Spleen (tissue), 11 donors: ENCODE data around the gene SSPN. TPM values are rescaled to one million over a fixed set of nuclear protein-coding genes. Genes with fewer than 3 reads are reported as not detected.

ENCODE experiments used
- DNase-seq: peaks from one replicate; pipeline ENCODE4 v3.0.0-alpha.2; 2020
- H3K27ac ChIP-seq, 8 donors: fragments of 200-600 bp; sonication (generic) in 7 of 8; 1 replicate in 4 of 8; 2 replicates in 4 of 8; pipeline versions ENCODE4 v1.5.0 to v1.8.0; 2016 to 2021; ENCODE audit warnings: inconsistent platforms in 4 of 8, mild to moderate bottlenecking in 4 of 8, moderate library complexity in 1 of 8
- H3K27me3 ChIP-seq, 7 donors: fragments of 200-600 bp; sonication (generic) in 6 of 7; replicated peaks in 1 of 7; 1 replicate in 4 of 7; 2 replicates in 3 of 7; pipeline versions ENCODE4 v1.5.0 to v1.8.0; 2016 to 2021; ENCODE audit warnings: inconsistent platforms in 3 of 7, mild to moderate bottlenecking in 1 of 7
- H3K36me3 ChIP-seq, 6 donors: fragments of 200-600 bp; sonication (generic) in 5 of 6; 1 replicate in 4 of 6; 2 replicates in 2 of 6; pipeline versions ENCODE4 v1.5.0 to v1.8.0; 2016 to 2021; ENCODE audit warnings: inconsistent platforms in 2 of 6
- H3K4me1 ChIP-seq, 6 donors: fragments of 200-600 bp; sonication (generic) in 5 of 6; 1 replicate in 3 of 6; 2 replicates in 3 of 6; pipeline versions ENCODE4 v1.5.0 to v1.8.0; 2016 to 2021; ENCODE audit warnings: inconsistent platforms in 3 of 6
- H3K4me3 ChIP-seq, 8 donors: fragments of 200-600 bp; sonication (generic) in 7 of 8; 1 replicate in 4 of 8; 2 replicates in 4 of 8; pipeline versions ENCODE4 v1.5.0 to v1.8.0; 2016 to 2021; ENCODE audit warnings: inconsistent platforms in 4 of 8, mild to moderate bottlenecking in 4 of 8, moderate library complexity in 2 of 8
- H3K9me3 ChIP-seq, 8 donors: fragments of 200-600 bp; sonication (generic) in 7 of 8; 1 replicate in 4 of 8; 2 replicates in 4 of 8; pipeline versions ENCODE4 v1.5.0 to v1.8.0; 2016 to 2021; ENCODE audit warnings: inconsistent platforms in 4 of 8
- POLR2A ChIP-seq, 3 donors: fragments of 450-650 bp; IDR thresholded peaks; one replicate each; pipeline ENCODE4 v1.5.1; 2017; ENCODE audit warnings: antibody characterized with exemption in 3 of 3, mild to moderate bottlenecking in 1 of 3
- POLR2AphosphoS5 ChIP-seq, 3 donors: sonication (generic); formaldehyde crosslinking; IDR thresholded peaks; one replicate each; pipeline ENCODE4 v1.5.1; 2017; ENCODE audit warnings: antibody characterized with exemption in 3 of 3
- WGBS, 5 donors: extraction: QIAGEN DNeasy Blood & Tissue Kit in 3 of 5; methylation state at CpG; one replicate each; pipeline versions ENCODE4 v1.1.5 to v1.1.7; 2013 to 2018; 5-methylcytosine and 5-hydroxymethylcytosine counted together
- intact Hi-C: fragments of 100-400 bp; cut with DNase I; formaldehyde crosslinking; loops from one replicate; pipeline ENCODE4 v1.15.0; 2023; ENCODE audit warnings: low total_unique reads
- polyA plus RNA-seq, 3 donors: library from polyadenylated mRNA; stranded (reverse); fragments of 200-250 nt; gene quantifications; one replicate each; pipeline ENCODE4 v1.2.1, GENCODE V29; 2013
- total RNA-seq, 7 donors: library from RNA; depleted of rRNA in 3 of 7; stranded (reverse); fragments of >200 nt in 3 of 7; fragmentation: NEBNext Ultra II Directional in 4 of 7; extraction: Animal tissue kit (Norgen Biotek cat#: 25700) in 4 of 7; gene quantifications; one replicate each; pipeline versions ENCODE4 v1.1.0 to v1.2.1, GENCODE V29; 2016 to 2021
- TF ChIP-seq, protein P1 (sequence below), 11 experiments: fragments of 200-600 bp in 7 of 11; fragments of 450-650 bp in 4 of 11; sonication (generic) in 4 of 11; IDR thresholded peaks in 8 of 11; conservative IDR thresholded peaks in 3 of 11; 1 replicate in 7 of 11; 2 replicates in 4 of 11; pipeline versions ENCODE4 v1.4.0 to v1.8.0; 2016 to 2021; ENCODE audit warnings: antibody characterized with exemption in 11 of 11, inconsistent platforms in 4 of 11, mild to moderate bottlenecking in 1 of 11
- donor health status: healthy with polysubstance abuse.
- donor health status: DM: no; HTN: no; CAD: no; lungs with moderate emphysema.
- donor health status: DM: no; HTN: no; CAD: no.
- donor health status: Bipolar disorder and iron deficiency.
- donor health status: healthy.
- donor health status: DM: no; HTN: no; CAD: no.
- donor health status: DM: yes; HTN: yes; CAD: no.

SSPN gene
- total and polyA plus RNA-seq, 10 donors, result 2.7 to 46.6 (median 10.6) TPM

DNA sequence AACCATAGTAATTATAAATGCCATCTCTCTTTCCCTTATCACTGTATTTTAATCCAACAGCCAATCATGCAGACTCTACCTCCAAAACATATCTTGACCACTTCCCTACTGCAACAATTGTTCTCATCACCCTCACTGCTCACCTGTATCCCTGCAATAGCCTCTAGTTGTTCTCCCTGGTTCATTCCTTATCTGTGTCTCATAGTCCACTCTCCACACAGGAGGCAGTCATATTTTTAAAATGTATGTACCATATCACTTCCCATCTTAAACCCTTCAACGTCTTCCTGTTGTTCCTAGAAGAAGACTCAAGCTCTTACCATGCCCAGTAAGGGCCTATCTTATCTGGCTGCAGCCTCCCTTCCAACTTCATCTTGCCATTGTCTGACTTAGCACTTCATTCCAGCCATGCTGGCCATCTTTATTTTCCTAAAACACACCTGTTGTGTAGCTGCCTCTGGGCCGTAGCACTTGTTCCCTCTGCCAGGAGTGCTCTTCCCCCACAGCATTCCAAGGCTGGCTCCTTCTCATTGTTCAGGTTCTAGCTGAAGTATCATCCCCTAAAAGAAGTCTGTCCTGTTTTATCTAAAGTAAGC is 42.8 kb upstream of the SSPN start:
- no peak for TF ChIP-seq POLR2AphosphoS5 (IDR thresholded peaks at IDR 0.05)
- TF ChIP-seq POLR2A (IDR thresholded peaks at IDR 0.05), result no peak
- no peak for DNase-seq

DNA sequence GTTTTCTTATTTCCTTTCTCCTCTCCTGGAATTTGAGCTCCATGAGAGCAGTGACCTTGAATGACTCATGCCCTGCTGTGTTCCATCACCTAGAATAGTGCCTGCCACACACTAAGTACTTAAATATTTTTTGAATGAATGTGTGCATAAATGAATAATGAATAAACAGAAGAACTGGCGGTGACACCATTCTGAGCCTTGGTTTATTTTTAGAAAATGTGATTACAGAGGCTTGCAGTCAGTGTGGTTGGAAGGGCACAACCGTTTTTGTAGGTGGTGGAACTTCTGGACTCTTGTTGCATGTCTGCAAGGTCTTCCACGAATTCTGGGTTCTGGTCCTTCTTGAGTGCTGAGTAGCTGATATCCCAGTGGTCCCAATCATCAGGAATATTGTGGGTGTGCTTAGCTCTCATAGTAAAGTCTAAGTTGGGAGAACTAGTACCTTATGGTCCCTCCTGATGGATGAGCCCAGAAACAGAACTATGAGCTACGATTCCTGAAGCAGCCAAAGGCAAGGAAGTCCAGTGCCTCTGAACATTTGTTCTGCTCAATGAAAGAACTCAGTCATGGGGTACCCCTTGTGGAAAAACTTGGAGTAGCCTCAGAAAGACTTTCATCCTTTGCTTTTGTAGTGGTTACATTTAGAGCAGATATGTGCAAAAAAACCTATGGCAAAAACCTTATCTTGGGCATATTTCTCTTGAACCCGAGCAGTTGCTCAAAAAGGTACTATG is 41.8 kb upstream of the SSPN start:
- TF ChIP-seq, protein P1, sequence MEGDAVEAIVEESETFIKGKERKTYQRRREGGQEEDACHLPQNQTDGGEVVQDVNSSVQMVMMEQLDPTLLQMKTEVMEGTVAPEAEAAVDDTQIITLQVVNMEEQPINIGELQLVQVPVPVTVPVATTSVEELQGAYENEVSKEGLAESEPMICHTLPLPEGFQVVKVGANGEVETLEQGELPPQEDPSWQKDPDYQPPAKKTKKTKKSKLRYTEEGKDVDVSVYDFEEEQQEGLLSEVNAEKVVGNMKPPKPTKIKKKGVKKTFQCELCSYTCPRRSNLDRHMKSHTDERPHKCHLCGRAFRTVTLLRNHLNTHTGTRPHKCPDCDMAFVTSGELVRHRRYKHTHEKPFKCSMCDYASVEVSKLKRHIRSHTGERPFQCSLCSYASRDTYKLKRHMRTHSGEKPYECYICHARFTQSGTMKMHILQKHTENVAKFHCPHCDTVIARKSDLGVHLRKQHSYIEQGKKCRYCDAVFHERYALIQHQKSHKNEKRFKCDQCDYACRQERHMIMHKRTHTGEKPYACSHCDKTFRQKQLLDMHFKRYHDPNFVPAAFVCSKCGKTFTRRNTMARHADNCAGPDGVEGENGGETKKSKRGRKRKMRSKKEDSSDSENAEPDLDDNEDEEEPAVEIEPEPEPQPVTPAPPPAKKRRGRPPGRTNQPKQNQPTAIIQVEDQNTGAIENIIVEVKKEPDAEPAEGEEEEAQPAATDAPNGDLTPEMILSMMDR (IDR thresholded peaks at IDR 0.05 in 8 of 11, conservative IDR thresholded peaks at IDR 0.05 in 3 of 11), result no peak
- TF ChIP-seq POLR2AphosphoS5 (IDR thresholded peaks at IDR 0.05) (peak in 1 of 3 donors; percentile 14), POLR2A (IDR thresholded peaks at IDR 0.05) (no peak)
- Histone ChIP-seq H3K36me3 (no peaks in the 10 kb centered on the region), H3K27ac (peak overlapping the region in 3 of 8 donors; percentile 76 to 87 (median 83)), H3K4me3 (no peak overlapping the region), H3K9me3 (no peaks in the 10 kb centered on the region), H3K4me1 (peaks cover 0 to 49% (median 19%) of the 10 kb centered on the region in 6 donors), H3K27me3 (no peaks in the 10 kb centered on the region)
- no peak for DNase-seq
- intact Hi-C loops, result no loop called here
- 61 to 78% (median 65%) methylated on average over 5 of the region's 5 CpGs for WGBS, 5 donors

More for the DNA sequence above, 42.8 kb upstream of the SSPN start:
- no peaks in the 10 kb centered on the region for H3K27me3 ChIP-seq
- intact Hi-C loops, result no loop called here
- H3K4me3 ChIP-seq, result no peak overlapping the region
- no peak overlapping the region for H3K27ac ChIP-seq
- H3K9me3 ChIP-seq, result no peaks in the 10 kb centered on the region
- H3K4me1 ChIP-seq, result peaks cover 0 to 39% (median 15%) of the 10 kb centered on the region in 6 donors
- H3K36me3 ChIP-seq, result no peaks in the 10 kb centered on the region
- 77 to 85% (median 81%) methylated on average over 2 of the region's 2 CpGs for WGBS, 5 donors

DNA sequence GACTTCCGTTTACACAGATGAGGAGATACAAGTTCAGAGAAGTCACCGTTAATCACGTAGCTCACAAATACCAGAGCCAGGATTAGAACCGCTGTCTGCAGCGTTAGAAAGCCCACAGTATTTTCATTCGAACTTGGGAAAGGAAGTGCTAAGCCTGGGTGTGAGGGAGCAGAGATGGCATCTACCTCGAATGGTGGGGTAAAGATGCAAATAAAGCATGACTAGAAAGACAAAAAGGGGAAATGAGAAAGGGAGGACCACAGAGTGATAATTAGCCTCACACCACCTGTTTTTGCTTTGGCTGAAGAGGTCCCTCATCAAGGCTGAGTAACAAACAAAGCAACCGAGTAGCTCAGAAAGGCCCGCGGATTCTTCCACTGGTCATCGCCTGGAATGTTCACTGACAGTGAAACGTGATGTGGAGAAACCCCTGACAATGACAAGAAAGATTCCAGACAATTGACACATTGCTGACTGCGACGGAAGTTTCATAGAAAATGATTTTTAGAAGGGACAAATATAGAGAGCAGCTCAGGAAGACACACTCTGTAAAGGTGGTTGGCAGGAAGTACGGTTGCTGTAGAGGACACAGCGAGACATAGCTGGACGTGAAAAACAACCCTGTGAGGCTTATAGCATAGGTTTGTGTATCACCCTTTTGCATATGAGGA is 39.0 kb upstream of the SSPN start:
- Histone ChIP-seq H3K27me3 (no peaks in the 10 kb centered on the region), H3K9me3 (no peaks in the 10 kb centered on the region), H3K27ac (peak overlapping the region; percentile 30 to 87 (median 72)), H3K4me3 (peak overlapping the region in 1 of 8 donors; percentile 18), H3K36me3 (no peaks in the 10 kb centered on the region), H3K4me1 (peaks cover 0 to 51% (median 18%) of the 10 kb centered on the region in 6 donors)
- intact Hi-C loops, result no loop called here
- TF ChIP-seq, protein P1 (IDR thresholded peaks at IDR 0.05 in 8 of 11, conservative IDR thresholded peaks at IDR 0.05 in 3 of 11), result no peak
- TF ChIP-seq POLR2A (IDR thresholded peaks at IDR 0.05) (peak in 1 of 3 donors; percentile 10), POLR2AphosphoS5 (IDR thresholded peaks at IDR 0.05) (peak in 1 of 3 donors; percentile 69)
- 55 to 67% (median 58%) methylated on average over 17 of the region's 17 CpGs for WGBS, 5 donors
- no peak for DNase-seq

DNA sequence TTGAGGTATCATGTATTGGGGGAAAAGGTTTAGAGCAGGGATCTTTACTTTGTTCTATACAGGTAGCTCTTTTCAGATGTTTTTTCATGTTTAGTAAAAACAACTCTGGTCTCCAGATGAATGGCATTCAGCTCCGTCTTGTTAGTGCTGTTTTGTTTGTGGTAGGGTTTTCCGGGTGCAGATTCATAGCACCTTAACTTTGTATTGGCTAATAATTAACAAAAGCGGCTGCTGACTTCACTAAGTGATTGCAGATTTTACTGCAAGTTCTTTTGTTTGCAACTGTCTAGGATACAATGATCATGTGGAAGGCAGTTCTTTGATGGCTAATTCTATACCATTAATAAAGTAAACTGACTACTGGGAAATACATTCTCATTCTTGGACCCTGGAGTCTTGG is 38.4 kb upstream of the SSPN start:
- Histone ChIP-seq H3K4me1 (peaks cover 0 to 51% (median 18%) of the 10 kb centered on the region in 6 donors), H3K9me3 (no peaks in the 10 kb centered on the region)
- 48 to 54% (median 53%) methylated on average over 3 of the region's 3 CpGs for WGBS, 5 donors

More for the DNA sequence above, 38.4 kb upstream of the SSPN start:
- Histone ChIP-seq H3K4me3 (no peak overlapping the region), H3K27me3 (no peaks in the 10 kb centered on the region), H3K36me3 (no peaks in the 10 kb centered on the region), H3K27ac (peak overlapping the region in 7 of 8 donors; percentile 1 to 87 (median 76))
- no peak for DNase-seq
- TF ChIP-seq, protein P1 (IDR thresholded peaks at IDR 0.05 in 8 of 11, conservative IDR thresholded peaks at IDR 0.05 in 3 of 11), result no peak
- TF ChIP-seq POLR2A (IDR thresholded peaks at IDR 0.05) (no peak), POLR2AphosphoS5 (IDR thresholded peaks at IDR 0.05) (no peak)
- intact Hi-C loops, result no loop called here
